ENCODE results near the gene IFT57.

DNA sequence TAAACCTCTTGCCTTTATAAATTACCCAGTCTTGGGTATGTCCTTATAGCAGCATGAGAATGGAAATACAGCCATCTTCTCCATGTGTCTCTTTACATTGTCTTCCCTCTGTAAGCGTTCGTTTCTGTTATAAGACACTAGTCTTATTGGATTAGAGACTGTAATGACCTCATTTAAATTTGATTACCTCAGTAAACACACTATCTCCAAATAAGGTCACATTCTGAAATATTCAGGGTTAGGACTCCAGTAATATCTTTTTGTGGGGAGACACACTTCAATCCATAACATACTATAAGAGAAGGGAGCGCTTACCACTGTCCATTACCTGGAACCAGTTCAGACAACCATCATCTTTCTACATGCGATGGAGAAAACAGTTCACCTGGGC, 97.1 kb downstream of the IFT57 start:
- TF ChIP-seq, protein P1, sequence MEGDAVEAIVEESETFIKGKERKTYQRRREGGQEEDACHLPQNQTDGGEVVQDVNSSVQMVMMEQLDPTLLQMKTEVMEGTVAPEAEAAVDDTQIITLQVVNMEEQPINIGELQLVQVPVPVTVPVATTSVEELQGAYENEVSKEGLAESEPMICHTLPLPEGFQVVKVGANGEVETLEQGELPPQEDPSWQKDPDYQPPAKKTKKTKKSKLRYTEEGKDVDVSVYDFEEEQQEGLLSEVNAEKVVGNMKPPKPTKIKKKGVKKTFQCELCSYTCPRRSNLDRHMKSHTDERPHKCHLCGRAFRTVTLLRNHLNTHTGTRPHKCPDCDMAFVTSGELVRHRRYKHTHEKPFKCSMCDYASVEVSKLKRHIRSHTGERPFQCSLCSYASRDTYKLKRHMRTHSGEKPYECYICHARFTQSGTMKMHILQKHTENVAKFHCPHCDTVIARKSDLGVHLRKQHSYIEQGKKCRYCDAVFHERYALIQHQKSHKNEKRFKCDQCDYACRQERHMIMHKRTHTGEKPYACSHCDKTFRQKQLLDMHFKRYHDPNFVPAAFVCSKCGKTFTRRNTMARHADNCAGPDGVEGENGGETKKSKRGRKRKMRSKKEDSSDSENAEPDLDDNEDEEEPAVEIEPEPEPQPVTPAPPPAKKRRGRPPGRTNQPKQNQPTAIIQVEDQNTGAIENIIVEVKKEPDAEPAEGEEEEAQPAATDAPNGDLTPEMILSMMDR (tag by site-specific recombination; IDR thresholded peaks at IDR 0.05) = no peak
- TF ChIP-seq, protein P2, sequence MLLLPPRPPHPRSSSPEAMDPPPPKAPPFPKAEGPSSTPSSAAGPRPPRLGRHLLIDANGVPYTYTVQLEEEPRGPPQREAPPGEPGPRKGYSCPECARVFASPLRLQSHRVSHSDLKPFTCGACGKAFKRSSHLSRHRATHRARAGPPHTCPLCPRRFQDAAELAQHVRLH (tag by site-specific recombination; IDR thresholded peaks at IDR 0.05) = no peak

Data from HEK293 (cell line).